Activated T-cell treated with anti-CD3 and anti-CD28 coated beads for 1 hour (primary cell): ENCODE data around the gene DISP2.

ENCODE experiments used
- DNase-seq: peaks from one replicate; pipeline ENCODE4 v3.0.0-alpha.2; 2020; ENCODE audit warnings: low read depth

DISP2 gene

DNA sequence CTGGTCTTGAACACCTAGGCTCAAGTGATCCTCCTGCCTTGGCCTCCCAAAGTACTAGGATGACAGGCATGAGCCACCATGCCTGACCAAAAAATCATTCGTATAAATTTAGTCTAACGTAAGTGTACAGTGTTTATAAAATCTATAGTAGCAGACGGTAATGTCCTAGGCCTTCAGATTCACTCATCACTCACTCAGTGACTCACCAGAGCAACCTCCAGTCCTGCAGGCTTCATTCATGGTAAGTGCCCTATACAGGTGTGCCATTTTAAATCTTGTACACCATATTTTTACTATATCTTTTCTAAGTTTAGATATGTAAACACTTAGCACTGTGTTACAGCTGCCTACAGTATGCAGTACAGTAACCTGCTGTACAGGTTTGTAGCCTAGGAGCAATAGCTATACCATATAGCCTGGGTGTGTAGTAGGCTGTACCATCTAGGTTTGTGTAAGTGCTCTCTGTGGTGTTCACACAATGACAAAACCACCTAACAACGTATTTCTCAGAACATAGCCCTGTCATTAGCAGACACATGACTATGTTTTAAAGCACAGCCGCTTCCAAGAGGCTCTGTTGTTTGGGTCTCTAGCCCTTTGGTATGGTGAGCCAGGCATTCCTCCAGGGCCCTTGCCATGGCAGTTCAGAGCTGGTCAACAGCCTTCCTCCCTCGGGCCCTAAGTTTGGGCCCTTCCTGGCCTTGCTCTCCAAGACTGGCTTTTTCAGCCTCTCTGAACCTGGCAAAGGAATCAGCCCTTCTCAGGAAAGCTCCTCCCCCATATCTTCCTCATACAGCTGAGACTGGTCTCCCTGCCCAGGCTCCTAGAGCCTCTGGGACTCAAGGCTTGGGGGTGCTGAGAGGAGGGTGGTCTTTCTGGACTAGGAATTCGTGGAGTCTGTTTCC lies 15.4 kb upstream of the DISP2 start:
- no peak for DNase-seq

DNA sequence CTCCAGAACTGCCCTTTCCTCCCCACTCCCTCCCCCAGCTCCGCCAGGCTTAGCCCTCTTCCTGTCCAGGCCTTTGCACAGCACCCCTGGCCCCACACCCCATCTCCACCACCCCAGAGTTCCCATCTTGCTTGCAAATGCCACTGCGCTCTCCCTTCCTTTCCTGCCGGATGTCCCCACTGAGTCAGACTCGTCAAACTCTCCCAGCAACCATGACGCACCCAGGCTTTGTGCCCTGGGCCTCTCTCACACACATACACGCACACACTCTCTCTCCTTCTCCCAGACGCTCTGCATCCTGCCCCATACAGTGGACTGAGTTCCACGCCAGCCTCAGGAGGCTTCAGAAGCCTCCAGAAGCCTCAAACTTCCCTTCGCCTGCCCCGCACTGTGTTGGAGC lies 14.5 kb upstream of the DISP2 start:
- DNase-seq = no peak

DNA sequence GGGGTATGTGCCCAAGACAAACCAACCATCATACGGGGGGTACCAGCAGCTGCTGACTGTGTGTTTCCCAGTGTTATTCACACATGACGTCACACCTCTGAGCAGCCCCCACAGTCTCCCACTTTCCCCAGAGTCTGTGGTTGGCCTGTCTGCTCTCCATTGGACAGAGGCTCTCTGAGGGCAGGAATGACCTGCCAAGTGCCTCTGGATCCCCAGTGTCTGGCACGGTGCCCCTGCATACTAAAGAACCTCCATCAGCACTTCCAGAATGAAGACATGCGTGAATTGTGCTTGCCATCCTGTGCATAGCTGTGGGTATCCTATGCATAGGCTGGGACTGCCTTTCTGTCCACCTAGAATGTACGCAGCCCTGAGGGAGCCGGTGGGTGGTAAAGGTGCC lies 13.8 kb upstream of the DISP2 start:
- DNase-seq = no peak

GRCh38 chr15:40344631-40345120 lies 13.3 kb upstream of the DISP2 start:
- peak; percentile 57 for DNase-seq

DNA sequence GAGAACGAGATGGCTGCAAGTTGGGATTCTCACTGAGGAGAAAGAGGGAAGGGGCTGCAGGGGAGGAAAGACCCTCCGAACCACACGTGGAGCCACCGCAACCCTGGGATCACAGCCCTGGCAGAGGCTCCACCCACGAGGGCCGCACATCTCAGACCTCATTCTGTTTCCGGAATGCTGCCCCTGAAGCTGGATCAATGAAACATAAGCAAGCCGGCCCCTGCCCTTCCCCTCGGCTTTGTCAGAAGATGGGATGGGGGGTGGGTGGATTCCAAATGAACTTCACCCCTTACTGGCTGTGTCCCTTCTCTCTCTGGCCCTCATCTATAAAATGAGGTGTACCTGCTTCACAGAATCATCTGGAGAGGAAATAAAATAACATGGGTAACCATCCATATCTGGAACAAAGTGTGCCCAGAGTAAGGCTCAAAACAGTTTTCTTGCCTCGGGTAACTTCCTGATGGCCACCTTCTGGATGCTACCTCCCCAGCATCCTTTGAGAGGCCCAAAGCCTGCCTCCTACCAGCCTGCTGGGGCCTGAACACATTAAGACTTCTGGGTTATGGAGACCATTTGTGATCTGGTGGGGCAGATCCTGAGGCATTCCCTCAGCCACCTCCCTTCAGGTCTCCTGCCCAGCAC lies 12.7 kb upstream of the DISP2 start:
- DNase-seq = no peak

- DNase-seq = no peak
Observed at GRCh38 chr15:40345867-40346578, 12.0 kb upstream of the DISP2 start.

DNA sequence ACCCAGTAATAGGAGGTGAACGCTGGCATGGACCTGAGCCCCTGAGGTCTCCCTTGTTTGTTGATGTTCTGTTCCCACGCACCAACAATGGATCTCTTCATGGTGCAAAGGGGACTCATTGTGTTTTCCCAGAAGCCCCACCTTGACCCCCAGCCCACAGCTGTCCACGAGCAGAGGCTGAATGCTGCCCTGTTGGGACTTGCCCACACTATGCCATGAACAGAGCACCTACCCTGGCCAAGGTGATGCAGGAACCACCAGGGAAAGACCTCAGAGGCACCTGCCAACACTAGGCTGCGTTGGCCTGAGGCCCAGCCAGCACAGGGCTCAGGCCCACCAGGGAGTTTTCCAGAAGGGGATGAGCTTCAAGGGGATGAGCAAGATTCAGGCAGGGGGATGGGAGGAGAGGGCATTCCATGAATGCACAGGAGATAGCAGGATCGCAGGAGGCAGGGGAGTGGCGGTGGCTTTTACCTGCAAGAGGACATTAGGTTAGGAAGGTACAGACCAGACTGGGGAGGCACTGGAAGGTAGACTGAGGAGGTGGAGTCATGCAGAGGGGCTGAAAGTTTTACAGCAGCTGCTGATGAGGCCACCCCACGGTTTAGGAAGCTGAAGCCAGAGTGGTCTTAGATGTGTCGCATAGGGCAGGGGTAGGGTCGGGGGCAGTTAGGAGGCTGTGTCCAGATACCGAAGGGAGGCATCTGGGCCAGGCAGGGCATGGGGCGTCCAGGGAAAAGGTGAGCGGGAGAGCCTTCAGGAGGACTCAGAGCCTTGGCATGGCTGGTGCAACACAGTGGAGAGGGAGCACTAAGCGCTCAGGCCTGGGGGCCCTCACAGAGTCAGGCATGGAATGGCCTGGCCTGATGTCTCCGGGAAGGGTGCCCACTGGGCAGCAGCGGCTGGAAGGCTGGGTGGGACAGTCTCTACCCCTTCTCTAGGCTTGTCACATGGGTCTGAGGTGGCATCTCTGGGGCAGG lies 11.2 kb upstream of the DISP2 start:
- DNase-seq = no peak

GRCh38 chr15:40347559-40348473 lies 10.2 kb upstream of the DISP2 start:
- DNase-seq = no peak

- DNase-seq = no peak
Observed at GRCh38 chr15:40348474-40348870, 9.5 kb upstream of the DISP2 start.

GRCh38 chr15:40349163-40349562 lies 8.9 kb upstream of the DISP2 start:
- DNase-seq = no peak

GRCh38 chr15:40352281-40352901 lies 5.6 kb upstream of the DISP2 start:
- no peak for DNase-seq

- no peak for DNase-seq
Observed at GRCh38 chr15:40353697-40354096, 4.3 kb upstream of the DISP2 start.

- DNase-seq = no peak
Observed at GRCh38 chr15:40354408-40355171, 3.4 kb upstream of the DISP2 start.

DNA sequence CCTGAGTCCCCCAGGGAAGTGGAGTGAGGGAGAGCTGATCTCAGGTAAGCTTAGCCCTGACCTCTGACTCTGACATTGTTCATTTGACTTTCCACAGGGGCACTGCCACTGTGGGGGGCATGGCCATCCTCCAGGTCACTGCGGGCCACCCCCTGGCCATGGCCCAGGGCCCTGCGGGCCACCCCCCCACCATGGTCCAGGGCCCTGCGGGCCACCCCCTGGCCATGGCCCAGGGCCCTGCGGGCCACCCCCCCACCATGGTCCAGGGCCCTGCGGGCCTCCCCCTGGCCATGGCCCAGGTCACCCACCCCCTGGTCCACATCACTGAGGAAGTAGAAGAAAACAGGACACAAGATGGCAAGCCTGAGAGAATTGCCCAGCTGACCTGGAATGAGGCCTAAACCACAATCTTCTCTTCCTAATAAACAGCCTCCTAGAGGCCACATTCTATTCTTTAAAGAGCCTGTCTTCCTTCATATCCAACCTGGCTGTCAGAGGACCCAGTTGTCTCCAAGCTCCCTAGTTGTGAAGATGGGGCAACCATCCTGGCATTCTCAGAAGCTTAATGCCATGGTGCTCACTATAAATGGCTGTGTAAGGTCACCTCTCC lies 1.9 kb upstream of the DISP2 start:
- no peak for DNase-seq

DNA sequence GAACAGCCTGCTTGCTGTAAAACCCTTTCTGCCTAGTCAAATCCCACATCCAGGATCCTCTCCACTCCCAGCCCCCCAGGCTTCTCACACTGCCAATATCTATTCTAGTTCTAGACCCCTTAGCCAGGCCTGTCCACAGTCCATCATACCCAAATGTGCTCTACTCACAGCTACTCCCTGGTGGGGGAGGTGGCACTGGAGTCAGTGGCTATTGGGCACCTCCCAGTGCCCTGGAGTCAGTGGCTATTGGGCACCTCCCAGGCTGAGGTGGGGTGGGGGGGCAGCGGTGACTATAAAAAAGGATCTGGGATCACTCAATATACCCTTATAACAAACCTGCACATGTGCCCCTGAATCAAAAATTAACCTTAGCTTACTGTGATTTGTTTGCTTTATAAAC lies 773 bp upstream of the DISP2 start:
- no peak for DNase-seq

DNA sequence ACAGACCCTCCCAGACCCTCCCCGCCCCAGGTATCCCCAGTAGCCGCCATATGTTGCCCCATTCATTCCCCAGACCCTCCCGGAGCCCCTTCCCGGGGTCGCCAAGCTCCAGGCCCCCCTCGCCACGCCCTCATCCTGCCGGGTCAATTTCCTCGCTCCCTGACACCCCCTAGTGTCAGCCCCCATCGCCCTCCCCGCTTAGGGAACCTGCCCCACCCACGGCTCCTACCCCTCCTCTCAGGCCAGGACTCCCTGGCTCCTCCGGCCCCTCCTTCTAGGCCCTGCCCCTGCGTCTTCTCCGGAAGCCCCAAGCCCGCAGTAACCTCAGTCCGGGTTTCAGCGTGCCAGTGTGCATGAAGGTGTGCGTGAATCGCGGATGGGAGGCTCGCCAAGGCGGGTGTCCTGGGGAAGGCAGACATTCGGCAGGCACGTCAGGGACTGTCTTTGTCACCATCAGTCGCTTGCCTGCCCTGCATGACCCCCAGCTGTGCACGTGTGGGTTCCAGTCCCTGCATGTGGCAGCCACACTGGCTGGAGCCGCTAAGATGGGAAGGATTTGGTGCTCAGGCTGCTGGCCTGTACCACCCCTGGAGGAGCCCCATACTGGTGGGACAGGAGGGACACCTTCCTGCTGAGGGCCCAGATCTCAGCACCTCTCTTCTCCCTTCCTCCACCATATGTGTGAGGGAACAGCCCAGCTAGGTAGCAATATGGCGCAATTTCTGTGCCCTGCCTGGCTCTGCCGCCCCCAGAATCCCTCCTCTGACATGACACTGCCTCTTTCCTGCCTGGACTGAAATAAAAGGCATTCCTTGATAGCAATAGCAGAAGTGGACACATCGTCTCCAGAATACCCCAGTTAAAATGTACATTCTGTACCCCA lies 693 bp downstream of the DISP2 start:
- DNase-seq = no peak

GRCh38 chr15:40360015-40360414 lies 2.0 kb downstream of the DISP2 start:
- DNase-seq = no peak

DNA sequence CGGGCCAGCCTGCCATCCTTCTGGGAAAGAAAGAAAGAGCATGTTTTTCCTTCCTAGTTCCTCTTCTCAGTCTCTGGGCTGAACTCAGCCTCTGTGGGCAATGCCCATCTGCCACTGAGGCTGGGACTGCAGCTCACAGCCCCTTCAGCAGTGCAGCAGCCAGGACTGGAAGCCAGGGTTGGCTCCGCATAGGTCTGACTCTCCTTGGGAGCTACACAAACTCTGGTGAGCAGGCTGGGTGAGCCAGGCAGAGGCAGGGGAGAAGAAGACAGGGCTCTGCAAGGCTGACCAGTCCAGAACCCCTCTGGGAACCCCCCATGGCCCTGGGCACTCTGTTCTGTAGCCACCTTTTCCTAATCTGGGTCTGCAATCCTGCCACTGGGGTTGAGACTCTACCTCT lies 3.6 kb downstream of the DISP2 start:
- DNase-seq = no peak
